SK-N-SH (cell line): ENCODE data around the gene GPNMB. TPM values are rescaled to one million over a fixed set of nuclear protein-coding genes. Genes with fewer than 3 reads are reported as not detected.

Source experiments
- CTCF ChIA-PET: fragments of 300-600, 350-600 bp; formaldehyde crosslinking; extraction: SDS; loops from one replicate; lab custom pipeline; 2021; lab: Yijun Ruan, JAX
- POLR2A ChIA-PET: fragments of 350-600 bp; sonication (Branson Sonifier 250); formaldehyde crosslinking; extraction: SDS; loops from one replicate; lab custom pipeline; 2020; ENCODE audit warnings: antibody characterized with exemption, inconsistent platforms; lab: Yijun Ruan, JAX
- DNase-seq: peaks from one replicate; pipeline ENCODE4 v3.0.0; 2012
- H2AFZ ChIP-seq: fragments of 200-600 bp; sonication (generic); 2 replicates; pipeline ENCODE4 v1.8.1; 2016; ENCODE audit warnings: antibody characterized with exemption, mild to moderate bottlenecking, low read depth
- H3F3A ChIP-seq: fragments of 200-600 bp; sonication (generic); replicated peaks from 2 replicates; pipeline ENCODE3; 2016; ENCODE audit warnings: antibody characterized with exemption, mild to moderate bottlenecking; ENCODE audit not compliant: insufficient read depth
- H3K27ac ChIP-seq, 2 experiments: fragments of 200-500 bp in 1 of 2; fragments of 200-600 bp in 1 of 2; sonication (Bioruptor generic) in 1 of 2; sonication (generic), shearing (Covaris generic) in 1 of 2; 2 replicates each; pipeline versions ENCODE4 v1.5.1 to v1.6.1; 2014 to 2016; ENCODE audit warnings: low read depth in 2 of 2, inconsistent platforms in 1 of 2, low read length in 1 of 2, mild to moderate bottlenecking in 1 of 2, mixed read lengths in 1 of 2
- H3K27me3 ChIP-seq: fragments of 200-600 bp; sonication (generic), shearing (Covaris generic); 2 replicates; pipeline ENCODE4 v1.6.1; 2016; ENCODE audit warnings: mixed run types; ENCODE audit not compliant: insufficient read depth
- H3K36me3 ChIP-seq, 2 experiments: fragments of 200-500 bp in 1 of 2; fragments of 200-600 bp in 1 of 2; sonication (Bioruptor generic) in 1 of 2; sonication (generic) in 1 of 2; replicated peaks in 1 of 2; 2 replicates each; pipeline versions ENCODE3 to v1.5.1; 2014 to 2016; ENCODE audit warnings: low read length in 1 of 2, mild to moderate bottlenecking in 1 of 2; ENCODE audit not compliant: insufficient read depth in 2 of 2, control insufficient read depth in 1 of 2
- H3K4me1 ChIP-seq, 2 experiments: fragments of 200-500 bp in 1 of 2; fragments of 200-600 bp in 1 of 2; sonication (Bioruptor generic) in 1 of 2; sonication (generic), shearing (Covaris generic) in 1 of 2; 2 replicates each; pipeline versions ENCODE4 v1.5.1 to v1.6.1; 2014 to 2016; ENCODE audit warnings: low read depth in 1 of 2, low read length in 1 of 2, mixed run types in 1 of 2; ENCODE audit not compliant: insufficient read depth in 2 of 2, control insufficient read depth in 1 of 2
- H3K4me2 ChIP-seq: fragments of 200-600 bp; sonication (generic), shearing (Covaris generic); 2 replicates; pipeline ENCODE4 v1.6.1; 2017; ENCODE audit warnings: mixed run types
- H3K4me3 ChIP-seq, 2 experiments: fragments of 200-500 bp in 1 of 2; fragments of 200-600 bp in 1 of 2; sonication (Bioruptor generic) in 1 of 2; sonication (generic), shearing (Covaris generic) in 1 of 2; 2 replicates each; pipeline versions ENCODE4 v1.5.1 to v1.8.1; 2014 to 2016; ENCODE audit warnings: low read depth in 2 of 2, inconsistent platforms in 1 of 2, low read length in 1 of 2, mild to moderate bottlenecking in 1 of 2, mixed read lengths in 1 of 2, moderate library complexity in 1 of 2
- H3K79me2 ChIP-seq: fragments of 200-600 bp; sonication (generic); 2 replicates; pipeline ENCODE4 v1.8.1; 2017; ENCODE audit warnings: mild to moderate bottlenecking; ENCODE audit not compliant: insufficient read depth
- H3K9ac ChIP-seq: fragments of 200-600 bp; sonication (generic); 2 replicates; pipeline ENCODE4 v1.6.1; 2017; ENCODE audit warnings: mixed run types
- H3K9me2 ChIP-seq: fragments of 200-600 bp; sonication (generic); 2 replicates; pipeline ENCODE4 v1.6.1; 2017; ENCODE audit warnings: mixed run types
- H3K9me3 ChIP-seq: fragments of 200-600 bp; sonication (generic); 2 replicates; pipeline ENCODE4 v1.6.1; 2017; ENCODE audit warnings: mixed run types, mild to moderate bottlenecking, moderate library complexity
- H4K20me1 ChIP-seq: fragments of 200-600 bp; sonication (generic); 2 replicates; pipeline ENCODE4 v1.6.1; 2017; ENCODE audit warnings: mild to moderate bottlenecking, mixed run types; ENCODE audit not compliant: insufficient read depth
- EP300 ChIP-seq, 2 experiments: IDR thresholded peaks; 2 replicates each; pipeline versions ENCODE4 v1.4.0 to v1.6.1; 2012; ENCODE audit warnings: borderline replicate concordance in 1 of 2, low read depth in 1 of 2, low read length in 1 of 2
- EZH2phosphoT487 ChIP-seq: fragments of 200-600 bp; sonication (generic); IDR thresholded peaks from 2 replicates; pipeline ENCODE4 v1.6.1; 2017; ENCODE audit warnings: low read depth, mixed run types, mild to moderate bottlenecking, antibody characterized with exemption, moderate library complexity, borderline replicate concordance
- FOSL2 ChIP-seq: IDR thresholded peaks from 2 replicates; pipeline ENCODE4 v1.4.0; 2012; ENCODE audit warnings: low read depth, mild to moderate bottlenecking, moderate library complexity, borderline replicate concordance
- GABPA ChIP-seq: IDR thresholded peaks from 2 replicates; pipeline ENCODE4 v1.4.0; 2012; ENCODE audit warnings: low read depth, mild to moderate bottlenecking
- JUND ChIP-seq: IDR thresholded peaks from 2 replicates; pipeline ENCODE4 v1.4.0; 2012
- MEF2A ChIP-seq: IDR thresholded peaks from 2 replicates; pipeline ENCODE4 v1.4.0; 2012; ENCODE audit warnings: low read depth, borderline replicate concordance
- MXI1 ChIP-seq: IDR thresholded peaks from 2 replicates; pipeline ENCODE4 v1.6.1; 2012; ENCODE audit warnings: mild to moderate bottlenecking, low read depth, low read length, improper control_type of control experiment
- NFIC ChIP-seq: IDR thresholded peaks from 2 replicates; pipeline ENCODE4 v1.4.0; 2012; ENCODE audit warnings: borderline replicate concordance
- RCOR1 ChIP-seq: fragments of 150-350 bp; IDR thresholded peaks from 2 replicates; pipeline ENCODE4 v1.6.1; 2017; ENCODE audit warnings: antibody characterized with exemption, low read length
- SIN3A ChIP-seq: IDR thresholded peaks from 2 replicates; pipeline ENCODE4 v1.6.1; 2012; ENCODE audit warnings: low read depth, mild to moderate bottlenecking, low read length, moderate library complexity, borderline replicate concordance
- YY1 ChIP-seq: IDR thresholded peaks from 2 replicates; pipeline ENCODE4 v1.4.0; 2012; ENCODE audit warnings: low read depth, mild to moderate bottlenecking
- WGBS: methylation state at CpG from one replicate; pipeline ENCODE4 v1.1.6; 2017; ENCODE audit warnings: low lambda C conversion rate; 5-methylcytosine and 5-hydroxymethylcytosine counted together
- polyA plus RNA-seq, 3 experiments: library from polyadenylated mRNA; depleted of rRNA; stranded (reverse); fragments of >200 nt; gene quantifications; 2 replicates each; pipeline ENCODE4 v1.2.3, GENCODE V29; 2012
- TF ChIP-seq, protein P1 (sequence below): IDR thresholded peaks from 2 replicates; pipeline ENCODE4; 2012
- TF ChIP-seq, protein P2 (sequence below): IDR thresholded peaks from 2 replicates; pipeline ENCODE4 v1.4.0; 2012; ENCODE audit warnings: low read depth
- TF ChIP-seq, protein P3 (sequence below): fragments of 150-350 bp; IDR thresholded peaks from 2 replicates; pipeline ENCODE4 v1.6.1; 2017; ENCODE audit warnings: antibody characterized with exemption, low read length, low read depth, borderline replicate concordance
- TF ChIP-seq, protein P4 (sequence below): fragments of 200-600 bp; sonication (generic); IDR thresholded peaks from 2 replicates; pipeline ENCODE4 v1.6.1; 2017; ENCODE audit warnings: antibody characterized with exemption, mild to moderate bottlenecking, moderate library complexity
- TF ChIP-seq, protein P5 (sequence below): IDR thresholded peaks from 2 replicates; pipeline ENCODE4 v1.6.1; 2012; ENCODE audit warnings: mild to moderate bottlenecking, low read depth, low read length, moderate library complexity

The GPNMB gene
- polyA plus RNA-seq, 1 of the 3 experiments (the other 2 are of a cell fraction): 13.8 TPM

DNA sequence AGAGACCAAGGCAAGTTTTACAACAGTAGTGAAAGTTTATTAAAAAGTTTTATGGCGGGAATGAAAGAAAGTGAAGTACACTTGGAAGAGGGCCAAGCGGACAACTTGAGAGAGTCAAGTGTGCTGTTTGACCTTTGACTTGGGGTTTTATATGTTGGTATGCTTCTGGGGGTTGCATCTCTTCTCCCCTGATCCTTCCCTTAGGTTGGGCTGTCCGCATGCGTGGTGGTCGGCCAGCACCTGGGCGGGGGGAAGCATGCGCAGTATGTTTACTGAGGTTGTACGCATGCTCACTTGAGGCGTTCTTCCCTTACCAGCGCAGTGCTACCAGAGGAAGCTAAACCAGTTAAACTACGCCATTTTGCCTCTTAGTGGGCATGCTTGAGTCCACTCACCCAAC lies 32.8 kb upstream of the GPNMB start:
- Histone ChIP-seq H3K9ac (no peak overlapping the region), H3K4me3 (no peak overlapping the region), H3K9me2 (no peaks in the 10 kb centered on the region), H3K4me1 (peaks cover 0 to 8% of the 10 kb centered on the region in 2 experiments; a peak in 1 of 4 replicates), H4K20me1 (no peaks in the 10 kb centered on the region), H2AFZ (no peak overlapping the region), H3K4me2 (no peak overlapping the region), H3F3A (no peaks in the 10 kb centered on the region), H3K36me3 (no peaks in the 10 kb centered on the region), H3K27ac (no peak overlapping the region)
- CTCF ChIA-PET: interaction anchor here (0.7 to 1.4 kb wide), 4 partner anchors 26 to 59 kb away, joined by 3 to 5 read pairs (median 4); no protein-coding TSS in a partner anchor
- POLR2A ChIA-PET: no interaction called here
- WGBS: 94% methylated on average over 11 of the region's 11 CpGs
- no peak for DNase-seq
- TF ChIP-seq EZH2phosphoT487 (no peak), FOSL2 (no peak), NFIC (no peak), MXI1 (no peak), JUND (no peak), RCOR1 (no peak), SIN3A (no peak), YY1 (no peak), GABPA (no peak), MEF2A (no peak), EP300 (IDR thresholded peaks at IDR 0.05; ENCODE audit: borderline replicate concordance in 1 of 2, low read depth in 1 of 2, low read length in 1 of 2) (no peak)
- TF ChIP-seq, protein P1, sequence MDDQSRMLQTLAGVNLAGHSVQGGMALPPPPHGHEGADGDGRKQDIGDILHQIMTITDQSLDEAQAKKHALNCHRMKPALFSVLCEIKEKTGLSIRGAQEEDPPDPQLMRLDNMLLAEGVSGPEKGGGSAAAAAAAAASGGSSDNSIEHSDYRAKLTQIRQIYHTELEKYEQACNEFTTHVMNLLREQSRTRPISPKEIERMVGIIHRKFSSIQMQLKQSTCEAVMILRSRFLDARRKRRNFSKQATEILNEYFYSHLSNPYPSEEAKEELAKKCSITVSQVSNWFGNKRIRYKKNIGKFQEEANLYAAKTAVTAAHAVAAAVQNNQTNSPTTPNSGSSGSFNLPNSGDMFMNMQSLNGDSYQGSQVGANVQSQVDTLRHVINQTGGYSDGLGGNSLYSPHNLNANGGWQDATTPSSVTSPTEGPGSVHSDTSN: no peak
- TF ChIP-seq, protein P2, sequence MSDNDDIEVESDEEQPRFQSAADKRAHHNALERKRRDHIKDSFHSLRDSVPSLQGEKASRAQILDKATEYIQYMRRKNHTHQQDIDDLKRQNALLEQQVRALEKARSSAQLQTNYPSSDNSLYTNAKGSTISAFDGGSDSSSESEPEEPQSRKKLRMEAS: no peak
- TF ChIP-seq, protein P3, sequence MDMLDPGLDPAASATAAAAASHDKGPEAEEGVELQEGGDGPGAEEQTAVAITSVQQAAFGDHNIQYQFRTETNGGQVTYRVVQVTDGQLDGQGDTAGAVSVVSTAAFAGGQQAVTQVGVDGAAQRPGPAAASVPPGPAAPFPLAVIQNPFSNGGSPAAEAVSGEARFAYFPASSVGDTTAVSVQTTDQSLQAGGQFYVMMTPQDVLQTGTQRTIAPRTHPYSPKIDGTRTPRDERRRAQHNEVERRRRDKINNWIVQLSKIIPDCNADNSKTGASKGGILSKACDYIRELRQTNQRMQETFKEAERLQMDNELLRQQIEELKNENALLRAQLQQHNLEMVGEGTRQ: no peak
- TF ChIP-seq, protein P4, sequence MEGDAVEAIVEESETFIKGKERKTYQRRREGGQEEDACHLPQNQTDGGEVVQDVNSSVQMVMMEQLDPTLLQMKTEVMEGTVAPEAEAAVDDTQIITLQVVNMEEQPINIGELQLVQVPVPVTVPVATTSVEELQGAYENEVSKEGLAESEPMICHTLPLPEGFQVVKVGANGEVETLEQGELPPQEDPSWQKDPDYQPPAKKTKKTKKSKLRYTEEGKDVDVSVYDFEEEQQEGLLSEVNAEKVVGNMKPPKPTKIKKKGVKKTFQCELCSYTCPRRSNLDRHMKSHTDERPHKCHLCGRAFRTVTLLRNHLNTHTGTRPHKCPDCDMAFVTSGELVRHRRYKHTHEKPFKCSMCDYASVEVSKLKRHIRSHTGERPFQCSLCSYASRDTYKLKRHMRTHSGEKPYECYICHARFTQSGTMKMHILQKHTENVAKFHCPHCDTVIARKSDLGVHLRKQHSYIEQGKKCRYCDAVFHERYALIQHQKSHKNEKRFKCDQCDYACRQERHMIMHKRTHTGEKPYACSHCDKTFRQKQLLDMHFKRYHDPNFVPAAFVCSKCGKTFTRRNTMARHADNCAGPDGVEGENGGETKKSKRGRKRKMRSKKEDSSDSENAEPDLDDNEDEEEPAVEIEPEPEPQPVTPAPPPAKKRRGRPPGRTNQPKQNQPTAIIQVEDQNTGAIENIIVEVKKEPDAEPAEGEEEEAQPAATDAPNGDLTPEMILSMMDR: no peak
- TF ChIP-seq, protein P5, sequence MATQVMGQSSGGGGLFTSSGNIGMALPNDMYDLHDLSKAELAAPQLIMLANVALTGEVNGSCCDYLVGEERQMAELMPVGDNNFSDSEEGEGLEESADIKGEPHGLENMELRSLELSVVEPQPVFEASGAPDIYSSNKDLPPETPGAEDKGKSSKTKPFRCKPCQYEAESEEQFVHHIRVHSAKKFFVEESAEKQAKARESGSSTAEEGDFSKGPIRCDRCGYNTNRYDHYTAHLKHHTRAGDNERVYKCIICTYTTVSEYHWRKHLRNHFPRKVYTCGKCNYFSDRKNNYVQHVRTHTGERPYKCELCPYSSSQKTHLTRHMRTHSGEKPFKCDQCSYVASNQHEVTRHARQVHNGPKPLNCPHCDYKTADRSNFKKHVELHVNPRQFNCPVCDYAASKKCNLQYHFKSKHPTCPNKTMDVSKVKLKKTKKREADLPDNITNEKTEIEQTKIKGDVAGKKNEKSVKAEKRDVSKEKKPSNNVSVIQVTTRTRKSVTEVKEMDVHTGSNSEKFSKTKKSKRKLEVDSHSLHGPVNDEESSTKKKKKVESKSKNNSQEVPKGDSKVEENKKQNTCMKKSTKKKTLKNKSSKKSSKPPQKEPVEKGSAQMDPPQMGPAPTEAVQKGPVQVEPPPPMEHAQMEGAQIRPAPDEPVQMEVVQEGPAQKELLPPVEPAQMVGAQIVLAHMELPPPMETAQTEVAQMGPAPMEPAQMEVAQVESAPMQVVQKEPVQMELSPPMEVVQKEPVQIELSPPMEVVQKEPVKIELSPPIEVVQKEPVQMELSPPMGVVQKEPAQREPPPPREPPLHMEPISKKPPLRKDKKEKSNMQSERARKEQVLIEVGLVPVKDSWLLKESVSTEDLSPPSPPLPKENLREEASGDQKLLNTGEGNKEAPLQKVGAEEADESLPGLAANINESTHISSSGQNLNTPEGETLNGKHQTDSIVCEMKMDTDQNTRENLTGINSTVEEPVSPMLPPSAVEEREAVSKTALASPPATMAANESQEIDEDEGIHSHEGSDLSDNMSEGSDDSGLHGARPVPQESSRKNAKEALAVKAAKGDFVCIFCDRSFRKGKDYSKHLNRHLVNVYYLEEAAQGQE: no peak
- TF ChIP-seq, all 33 proteins: peak for 0
- Histone ChIP-seq H3K27me3 (no peaks in the 10 kb centered on the region), H3K9me3 (no peaks in the 10 kb centered on the region), H3K79me2 (no peaks in the 10 kb centered on the region)
